GM12873 (cell line): ENCODE measurements around the gene SHISA9.

Source experiments
- CTCF ChIP-seq: IDR thresholded peaks from 2 replicates; pipeline ENCODE4 v1.5.1; 2012; ENCODE audit warnings: low read depth, mild to moderate bottlenecking, moderate library complexity, low read length, control low read depth; ENCODE audit not compliant: insufficient read depth; ENCODE audit errors: missing control alignments

The SHISA9 gene

GRCh38 chr16:13041180-13041579, 139.8 kb downstream of the SHISA9 start:
- no peak for TF ChIP-seq CTCF

- no peak for TF ChIP-seq CTCF
Observed at GRCh38 chr16:13041646-13042290, 140.4 kb downstream of the SHISA9 start.

DNA sequence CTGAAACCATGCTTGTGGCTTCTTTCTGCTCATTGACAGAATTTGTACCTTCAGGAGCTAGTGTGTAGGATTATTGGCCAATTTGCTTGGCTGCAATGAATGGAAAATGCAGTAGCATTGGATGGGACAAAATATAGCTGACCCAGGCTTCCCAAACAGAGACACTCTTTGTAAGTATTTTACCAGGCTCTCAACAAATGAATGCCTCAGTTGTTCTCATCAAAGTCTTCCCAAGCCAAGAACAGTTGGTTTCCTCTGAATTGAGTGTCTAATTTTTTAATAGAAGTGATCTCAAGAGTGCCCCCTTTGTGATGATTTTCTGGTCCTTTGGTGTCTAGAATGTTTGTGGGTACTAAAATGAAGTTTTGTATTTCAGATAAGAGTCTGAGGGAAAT, 140.9 kb downstream of the SHISA9 start:
- no peak for TF ChIP-seq CTCF

DNA sequence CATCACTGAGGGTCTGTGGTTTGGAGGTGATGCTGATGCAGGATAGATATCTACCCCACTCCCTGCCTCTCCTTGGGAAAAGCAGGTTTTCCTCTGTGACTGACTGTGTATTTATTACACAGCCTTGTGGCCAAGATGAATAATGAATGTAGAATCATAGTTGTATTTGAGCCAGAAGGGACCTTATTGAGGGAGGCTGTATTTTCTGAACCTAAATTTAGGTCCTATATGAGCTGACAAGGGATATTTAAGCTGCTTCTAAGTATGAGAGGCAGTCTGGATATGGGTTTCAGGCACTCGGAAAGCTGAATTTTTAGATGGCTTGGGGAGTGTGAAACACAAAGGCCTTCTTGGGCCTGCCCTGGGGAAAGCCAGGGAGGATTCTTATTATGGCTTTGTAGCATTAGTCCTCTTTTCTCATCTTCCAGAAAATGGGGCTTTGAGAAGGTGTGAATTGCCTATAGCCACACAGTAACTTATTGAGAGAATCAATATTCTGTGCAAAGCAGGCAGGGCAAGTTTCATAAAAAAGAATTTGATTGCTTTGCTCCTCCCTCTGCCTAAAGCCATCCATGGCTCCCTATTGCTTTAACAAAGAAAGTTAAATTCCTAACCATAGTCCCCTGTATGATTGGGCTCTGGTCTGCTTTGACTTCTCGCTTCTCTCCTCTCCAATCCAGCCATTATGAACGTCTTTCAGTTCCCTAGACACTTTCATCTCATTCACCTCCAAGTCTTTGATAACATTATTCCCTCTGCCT, 144.8 kb downstream of the SHISA9 start:
- TF ChIP-seq CTCF = no peak

DNA sequence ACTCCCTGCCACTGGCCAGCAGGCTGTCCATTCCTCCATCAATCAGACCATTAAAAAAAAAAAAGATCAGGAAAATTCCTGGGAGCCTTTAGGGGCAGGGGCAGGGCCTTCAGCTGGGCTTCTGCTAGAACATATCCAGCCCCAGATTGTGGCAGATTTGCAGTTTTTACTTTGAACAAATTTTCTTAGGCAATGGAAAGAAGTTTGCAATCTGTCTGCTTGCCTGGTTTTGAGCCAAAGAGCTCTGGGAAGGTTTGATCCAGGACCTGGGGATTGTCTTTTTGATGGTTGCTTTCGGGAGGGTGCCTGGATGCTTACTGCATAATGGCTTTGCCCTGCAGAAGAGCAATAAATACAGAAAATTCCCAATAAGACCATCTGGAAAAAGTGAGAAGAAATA, 145.9 kb downstream of the SHISA9 start:
- TF ChIP-seq CTCF = no peak

- no peak for TF ChIP-seq CTCF
Observed at GRCh38 chr16:13049688-13050087, 148.3 kb downstream of the SHISA9 start.

GRCh38 chr16:13052431-13052830, 151.0 kb downstream of the SHISA9 start:
- TF ChIP-seq CTCF = no peak
